ENCODE measurements around the gene FER.

- TF ChIP-seq CTCF (IDR thresholded peaks at IDR 0.05) = no peak
- no peak for TF ChIP-seq POLR2A (IDR thresholded peaks at IDR 0.05)
These were observed 478.3 kb downstream of the FER start for GRCh38 chr5:109225716-109226625.
